ENCODE data around the gene ZFP69.
"Not testable (repeated sequence)": the region's sequence is repeated elsewhere in the genome, so short reads cannot be mapped to it uniquely, and the experiment has no call there.

ZFP69 gene

DNA sequence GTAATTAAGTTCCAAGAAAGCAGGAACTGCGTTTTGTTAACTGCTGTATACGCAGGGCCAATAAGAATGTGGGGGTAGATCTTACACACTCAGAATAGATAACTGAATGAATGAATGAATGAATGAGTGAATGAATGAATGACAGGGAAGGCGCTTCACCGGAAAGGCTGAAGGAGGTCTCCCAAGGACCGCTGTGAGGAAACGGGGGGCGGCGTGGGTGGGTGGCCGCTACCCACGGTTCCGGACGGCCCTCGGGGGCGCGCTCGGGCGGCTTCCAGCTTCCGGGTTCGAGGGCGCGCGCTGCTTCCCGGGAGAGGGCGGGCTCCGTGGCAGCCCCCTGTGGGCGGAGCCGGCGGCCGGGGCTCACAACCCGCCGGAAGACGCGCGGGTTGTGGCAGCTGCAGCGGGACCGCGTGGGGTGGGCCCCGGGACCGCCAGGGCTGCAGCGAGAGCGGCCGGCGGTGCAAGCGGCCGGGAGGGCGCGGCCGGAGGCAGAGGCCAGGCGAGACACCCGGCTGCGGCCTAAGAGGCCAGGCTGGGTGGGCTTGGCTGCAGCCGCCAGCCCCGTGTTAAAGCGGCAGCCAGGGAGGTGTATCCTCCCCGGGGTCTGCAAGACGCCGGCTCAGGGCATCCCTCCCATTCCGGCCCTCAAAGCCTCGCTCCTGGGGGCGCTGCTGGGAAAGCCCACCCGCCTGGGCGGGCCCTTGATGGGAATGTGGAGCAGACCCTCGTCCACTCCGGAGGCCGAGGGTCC, at the start of gene ZFP69:
ZFP69 (plus strand) TSS at position 367 of the 754 bp plus-strand sequence. CDS start 2,072 bp downstream, outside the sequence.
- peak; percentile 7 for DNase-seq (ENCODE audit: low spot score)

DNA sequence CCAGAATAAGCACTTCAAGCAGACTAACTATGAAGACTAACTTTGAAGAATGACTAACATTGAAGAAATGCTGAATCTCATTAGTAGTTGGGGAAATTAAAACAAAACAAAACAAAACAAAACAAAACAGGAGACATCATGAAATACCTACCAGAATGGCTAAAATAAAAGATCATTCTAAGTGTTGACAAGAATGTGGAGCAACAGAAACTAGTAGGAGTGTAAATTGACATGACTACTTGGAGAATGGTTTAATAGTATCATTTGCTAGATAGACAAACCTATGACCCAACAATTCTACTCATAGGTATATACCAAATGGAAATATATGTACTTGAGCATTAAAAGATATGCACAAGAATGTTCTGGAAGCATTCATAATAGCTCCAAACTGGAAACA, 45.7 kb upstream of the ZFP69 start:
- no peak for DNase-seq (ENCODE audit: low spot score)

DNA sequence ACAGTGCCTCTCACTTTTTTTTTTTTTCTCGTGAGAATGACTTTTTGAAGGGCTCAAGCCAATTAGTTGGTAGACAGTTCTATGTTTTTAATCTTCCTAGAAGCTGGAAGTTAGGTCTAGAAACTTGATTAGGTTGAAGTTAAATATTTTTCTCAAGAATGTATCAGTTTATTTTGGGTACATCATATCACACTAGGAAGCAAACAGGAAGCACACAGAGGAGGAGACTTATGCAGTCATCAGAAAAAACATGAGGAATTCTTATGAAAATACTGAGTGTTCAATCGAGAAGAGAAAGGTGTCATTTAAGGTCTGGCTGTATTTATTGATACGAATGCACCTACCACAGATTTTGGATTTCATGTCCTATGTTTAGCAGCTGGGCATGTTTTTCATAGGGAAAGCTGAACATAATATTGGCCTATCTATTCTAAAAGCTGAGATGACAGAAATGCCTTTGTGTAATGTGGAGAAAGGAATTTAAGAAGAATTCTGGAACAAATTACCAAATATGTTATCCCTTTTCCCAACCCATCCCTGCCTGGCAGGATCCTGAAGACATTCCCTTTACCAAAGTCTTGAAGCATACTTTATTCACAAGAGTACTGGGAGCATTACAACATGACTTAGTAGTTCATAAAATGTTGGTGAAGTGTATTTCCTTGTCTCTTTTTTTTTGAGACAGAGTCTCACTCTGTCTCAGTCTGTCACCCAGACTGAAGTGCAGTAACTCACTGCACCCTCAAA, 44.3 kb upstream of the ZFP69 start:
- no peak for DNase-seq (ENCODE audit: low spot score)

DNA sequence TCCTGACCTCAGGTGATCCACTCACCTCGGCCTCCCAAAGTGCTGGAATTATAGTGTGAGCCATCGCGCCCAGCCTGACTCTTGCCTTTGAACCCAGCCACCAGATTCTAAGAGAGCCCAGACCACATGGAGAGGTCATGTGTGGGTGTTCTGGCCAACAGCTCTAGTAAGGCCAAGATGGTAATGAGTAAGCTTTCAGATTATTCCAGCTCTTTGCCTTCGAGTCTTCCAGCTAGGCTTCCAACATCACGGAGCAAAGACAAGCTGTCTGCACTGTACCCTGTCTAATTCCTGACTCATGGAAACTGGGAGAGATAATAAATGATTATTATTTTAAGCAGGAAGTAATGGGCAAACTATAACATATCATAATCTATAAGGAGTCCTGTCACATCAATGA, 41.6 kb upstream of the ZFP69 start:
- DNase-seq (ENCODE audit: low spot score): no peak

DNA sequence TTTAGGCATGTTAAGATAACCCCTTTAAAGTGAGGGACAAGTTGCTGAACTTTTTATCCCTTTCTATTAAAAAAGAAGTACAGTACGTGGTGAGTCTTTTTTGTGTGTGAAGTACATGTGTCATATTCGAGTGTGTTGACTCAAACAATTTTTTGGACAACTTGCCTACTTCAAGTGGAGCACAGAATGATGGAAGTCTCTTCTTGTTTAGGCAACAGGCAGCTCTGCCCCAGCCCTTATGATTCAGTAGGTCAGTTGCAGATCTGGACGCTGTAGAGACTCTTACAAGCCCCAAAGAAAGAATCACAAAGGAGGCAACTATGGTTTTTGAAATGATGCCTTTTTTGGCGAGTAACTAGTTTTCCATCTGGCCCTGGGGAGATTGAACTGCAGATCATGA, 41.2 kb upstream of the ZFP69 start:
- DNase-seq (ENCODE audit: low spot score): no peak

DNA sequence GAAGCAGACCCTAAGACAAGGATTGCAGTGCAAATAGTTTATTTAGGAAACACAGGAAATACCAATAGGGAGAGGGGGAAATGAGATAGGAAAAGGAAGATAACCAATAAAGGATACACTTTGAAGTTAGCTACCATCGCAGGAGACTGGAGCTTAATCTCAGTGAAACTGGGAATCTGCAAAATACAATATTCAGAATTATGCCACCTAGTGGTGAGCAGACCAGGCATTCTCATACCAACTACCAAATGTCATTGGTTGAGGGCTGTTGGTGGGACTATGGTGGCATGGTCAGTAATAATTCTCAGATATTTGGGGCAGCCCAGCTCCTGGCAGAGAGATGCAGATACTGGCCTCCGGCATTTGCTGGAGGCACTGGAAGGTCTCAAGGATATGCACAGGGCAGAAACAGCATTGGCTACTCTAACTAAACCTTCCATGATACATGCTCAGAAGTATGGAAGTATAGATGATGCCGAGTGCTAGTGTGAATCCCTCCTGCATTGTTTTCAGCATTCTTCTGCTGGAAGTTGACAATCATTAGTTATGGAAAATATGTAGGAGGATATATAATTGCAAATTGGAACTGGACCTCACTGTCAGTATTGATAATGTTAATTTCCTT, 38.6 kb upstream of the ZFP69 start:
- peak; percentile 13 for DNase-seq (ENCODE audit: low spot score)

DNA sequence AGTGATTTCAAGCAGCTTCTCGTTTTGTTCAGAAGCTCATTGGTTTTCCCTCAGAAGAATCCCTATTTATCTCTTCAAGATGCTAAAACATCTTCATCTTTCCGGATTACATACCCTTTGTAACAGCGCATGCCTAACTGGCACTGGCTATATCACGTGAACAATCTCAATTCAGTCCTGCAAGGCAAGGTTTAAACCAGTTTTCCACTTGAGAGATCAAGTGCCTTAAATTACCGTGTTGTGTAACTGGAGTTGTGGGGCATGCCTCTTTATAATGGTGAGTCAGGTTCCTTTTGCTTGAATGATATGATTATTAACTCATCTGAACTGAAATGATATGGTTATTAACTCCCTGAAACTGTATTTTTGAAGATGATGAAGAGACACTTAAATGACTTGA, 37.8 kb upstream of the ZFP69 start:
- DNase-seq (ENCODE audit: low spot score): no peak

DNA sequence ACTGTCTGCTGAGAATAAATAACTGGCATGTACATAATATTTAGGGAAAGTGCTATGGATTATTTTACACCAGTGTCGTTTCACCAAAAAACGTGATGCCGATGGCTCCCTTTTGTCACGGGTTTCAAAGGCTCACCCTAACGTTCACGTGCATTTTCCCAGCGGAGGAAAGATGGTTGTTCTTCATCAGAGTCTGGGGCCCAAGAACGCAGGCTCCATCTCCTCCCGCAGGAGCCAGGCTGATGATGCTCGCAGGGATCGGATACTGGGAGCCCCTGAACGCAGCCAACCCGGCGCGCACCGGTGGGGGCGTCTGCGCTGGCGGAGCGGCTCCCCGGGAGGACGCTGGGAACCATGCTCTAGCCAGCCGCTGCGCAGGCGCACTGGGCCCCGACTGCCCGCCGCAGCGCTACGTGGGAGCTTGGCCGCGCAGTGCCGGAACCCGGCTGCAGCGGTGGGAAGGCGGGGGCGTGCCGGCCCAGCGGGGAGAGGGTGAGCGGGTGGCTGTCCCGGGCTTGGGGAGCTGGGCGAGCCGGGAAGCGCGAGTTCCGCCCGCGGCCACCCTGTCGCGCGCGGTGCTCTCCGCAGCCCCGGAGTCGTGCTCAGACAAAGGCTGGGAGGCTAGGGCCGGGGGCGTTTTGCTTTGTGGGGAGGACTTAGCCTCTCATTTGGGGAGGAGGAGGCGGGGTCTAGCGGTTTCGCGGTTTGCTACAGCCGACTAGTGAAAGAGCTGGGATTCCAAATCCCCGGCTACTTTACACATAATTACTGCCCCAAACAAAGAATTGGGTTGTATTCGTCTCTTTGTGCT, 27.2 kb upstream of the ZFP69 start, which contains the start of gene ZFP69B:
ZFP69B (plus strand) TSS at position 793 of the 811 bp plus-strand sequence. CDS start 486 bp downstream, outside the sequence.
- DNase-seq (ENCODE audit: low spot score): peak; percentile 83

DNA sequence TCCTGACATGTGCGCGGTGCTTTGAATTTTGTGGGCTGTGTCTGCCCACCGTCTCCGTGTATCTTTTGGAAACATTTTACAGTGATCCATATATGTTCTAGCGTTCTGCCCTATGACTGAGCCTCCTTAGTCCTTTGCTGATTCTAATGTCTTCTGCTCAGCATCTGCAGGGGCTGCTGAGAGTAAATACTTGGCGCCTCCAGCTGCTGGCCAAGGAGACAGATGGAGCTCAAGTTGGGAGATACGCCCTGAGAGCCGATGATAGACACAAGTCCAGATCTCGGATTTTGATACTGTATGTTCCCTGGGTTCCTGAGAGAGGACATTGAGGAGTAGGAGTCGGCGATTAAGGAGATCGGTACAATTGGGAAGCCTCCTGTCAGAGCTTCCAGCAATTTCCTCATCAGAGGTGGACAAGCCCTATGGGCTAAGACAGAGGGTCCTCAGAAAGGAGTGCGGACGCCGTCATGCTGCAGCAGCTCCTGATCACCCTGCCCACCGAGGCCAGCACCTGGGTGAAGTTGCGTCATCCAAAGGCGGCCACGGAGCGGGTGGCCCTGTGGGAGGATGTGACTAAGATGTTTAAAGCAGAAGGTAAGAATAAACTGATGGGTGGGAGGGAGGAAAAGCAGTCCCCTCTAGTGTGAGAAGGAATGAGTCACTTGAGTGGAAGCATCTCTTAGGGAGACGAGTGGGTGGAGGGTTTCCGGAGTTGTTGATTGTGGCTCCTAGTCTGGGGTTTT, 26.4 kb upstream of the ZFP69 start:
- DNase-seq (ENCODE audit: low spot score): no peak

DNA sequence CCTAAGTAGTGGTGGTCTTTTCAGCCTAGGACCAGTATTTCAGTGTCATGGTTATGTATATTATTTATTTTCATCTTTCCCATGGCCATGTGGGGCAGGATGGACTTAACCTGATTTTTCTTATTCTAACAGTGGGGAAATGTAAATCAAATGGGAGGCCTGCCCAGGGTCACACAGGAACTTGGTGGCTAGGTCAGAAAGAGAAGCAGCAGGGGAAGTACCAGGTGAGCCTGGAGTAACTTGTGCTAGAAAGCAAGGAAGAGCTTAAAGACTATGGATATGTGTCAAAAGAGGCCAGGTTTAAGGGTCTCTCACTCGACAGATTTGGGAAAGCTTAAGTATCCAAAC, 25.9 kb upstream of the ZFP69 start:
- no peak for DNase-seq (ENCODE audit: low spot score)

DNA sequence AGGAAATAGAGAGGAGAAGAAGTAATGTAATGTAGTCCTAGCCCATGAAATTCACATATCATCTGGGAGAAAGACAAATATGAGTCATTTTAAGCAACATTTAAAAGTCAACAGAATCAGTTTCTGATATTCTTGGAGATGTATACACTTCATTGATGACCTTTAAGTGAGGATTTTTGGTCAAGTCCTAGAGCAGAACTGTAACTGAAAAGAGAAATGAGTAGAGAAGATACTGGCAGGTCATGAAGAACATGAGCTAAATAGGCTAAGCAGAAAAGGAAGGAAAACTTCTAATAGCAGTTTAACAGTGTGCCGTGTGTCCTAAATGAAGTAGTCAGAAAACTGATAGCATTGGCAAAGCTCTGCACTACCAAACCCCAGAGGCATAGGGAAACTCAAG, 22.2 kb upstream of the ZFP69 start:
- no peak for DNase-seq (ENCODE audit: low spot score)

DNA sequence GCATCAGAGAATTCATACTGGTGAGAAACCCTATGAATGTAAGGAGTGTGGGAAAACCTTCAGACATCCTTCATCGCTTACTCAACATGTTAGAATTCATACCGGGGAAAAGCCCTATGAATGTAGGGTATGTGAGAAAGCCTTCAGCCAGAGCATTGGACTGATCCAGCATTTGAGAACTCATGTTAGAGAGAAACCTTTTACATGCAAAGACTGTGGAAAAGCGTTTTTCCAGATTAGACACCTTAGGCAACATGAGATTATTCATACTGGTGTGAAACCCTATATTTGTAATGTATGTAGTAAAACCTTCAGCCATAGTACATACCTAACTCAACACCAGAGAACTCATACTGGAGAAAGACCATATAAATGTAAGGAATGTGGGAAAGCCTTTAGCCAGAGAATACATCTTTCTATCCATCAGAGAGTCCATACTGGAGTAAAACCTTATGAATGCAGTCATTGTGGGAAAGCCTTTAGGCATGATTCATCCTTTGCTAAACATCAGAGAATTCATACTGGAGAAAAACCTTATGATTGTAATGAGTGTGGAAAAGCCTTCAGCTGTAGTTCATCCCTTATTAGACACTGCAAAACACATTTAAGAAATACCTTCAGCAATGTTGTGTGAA, 14.0 kb upstream of the ZFP69 start:
- DNase-seq (ENCODE audit: low spot score): no peak

DNA sequence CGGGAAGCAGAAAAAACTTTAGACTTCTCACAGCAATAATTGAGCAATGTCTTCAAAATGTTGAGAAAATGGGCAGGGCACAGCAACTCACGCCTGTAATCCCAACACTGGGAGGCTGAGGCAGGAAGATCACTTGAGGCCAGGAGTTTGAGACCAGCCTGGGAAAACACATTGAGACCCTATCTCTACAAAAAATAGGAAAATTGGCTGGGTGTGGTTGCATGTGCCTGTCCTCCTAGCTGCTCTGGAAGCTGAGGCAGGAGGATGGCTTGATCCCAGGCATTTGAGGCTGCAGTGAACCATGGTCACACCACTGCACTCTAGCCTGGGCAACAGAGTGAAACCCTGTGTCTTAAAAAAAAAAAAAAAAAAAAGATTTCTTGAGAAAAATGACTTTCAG, 7.8 kb upstream of the ZFP69 start:
- no peak for DNase-seq (ENCODE audit: low spot score)

DNA sequence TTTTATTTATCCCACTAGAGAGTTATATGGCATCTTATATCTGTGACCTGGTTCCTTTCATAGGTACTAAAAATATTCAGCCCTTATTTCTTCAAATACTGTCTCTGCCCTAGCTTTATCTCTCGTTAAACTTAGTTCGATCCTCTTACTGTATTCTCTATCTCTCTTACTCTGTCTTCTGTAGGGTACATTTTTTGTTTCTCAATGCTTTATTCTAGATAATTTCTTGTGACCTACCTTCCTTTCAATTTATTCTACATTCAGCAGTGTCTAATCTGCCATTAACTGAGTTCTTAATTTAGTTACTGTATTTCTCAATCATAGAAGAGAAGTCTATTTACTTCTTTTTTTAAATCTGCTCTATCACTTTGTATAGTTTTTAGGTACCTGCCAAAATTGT, 1.8 kb upstream of the ZFP69 start:
- DNase-seq (ENCODE audit: low spot score): no peak

DNA sequence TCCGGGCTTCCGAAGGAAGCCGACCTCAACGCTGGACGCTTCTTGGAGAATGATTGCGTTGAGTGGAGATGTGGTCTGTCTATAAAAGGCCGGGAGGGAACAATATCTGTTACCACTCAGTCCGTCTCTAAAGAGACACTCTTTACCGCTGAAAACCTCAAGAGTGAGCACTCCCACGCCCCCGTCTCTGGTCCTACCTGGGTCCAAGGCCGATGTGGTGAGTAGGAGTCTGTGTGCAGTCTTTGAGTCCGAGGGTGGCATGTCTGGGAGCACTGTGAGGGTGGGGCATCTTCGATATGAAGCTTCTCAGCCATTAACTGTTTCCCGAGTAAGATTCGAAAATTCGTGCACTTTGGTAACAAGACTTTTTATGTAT, 576 bp downstream of the ZFP69 start:
- no peak for DNase-seq (ENCODE audit: low spot score)

DNA sequence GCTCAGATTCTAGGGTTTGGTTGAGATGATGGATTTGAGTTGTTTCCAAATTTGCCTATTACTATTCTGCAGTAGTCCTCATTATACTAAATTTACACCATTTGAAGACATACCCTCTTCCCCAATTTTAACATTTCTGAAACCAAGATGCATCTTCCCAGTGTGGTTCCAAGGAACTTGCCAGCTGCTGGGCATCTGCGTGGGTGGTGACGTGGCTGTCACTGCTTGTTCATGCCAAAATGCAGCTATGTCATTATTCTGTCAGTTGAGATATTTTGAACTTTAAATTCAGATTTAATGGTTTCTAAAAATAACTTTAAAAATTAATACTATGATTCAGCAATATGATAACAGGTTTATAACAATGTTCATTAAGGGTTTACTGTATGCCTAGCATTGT, 1.2 kb downstream of the ZFP69 start:
- DNase-seq (ENCODE audit: low spot score): no peak

DNA sequence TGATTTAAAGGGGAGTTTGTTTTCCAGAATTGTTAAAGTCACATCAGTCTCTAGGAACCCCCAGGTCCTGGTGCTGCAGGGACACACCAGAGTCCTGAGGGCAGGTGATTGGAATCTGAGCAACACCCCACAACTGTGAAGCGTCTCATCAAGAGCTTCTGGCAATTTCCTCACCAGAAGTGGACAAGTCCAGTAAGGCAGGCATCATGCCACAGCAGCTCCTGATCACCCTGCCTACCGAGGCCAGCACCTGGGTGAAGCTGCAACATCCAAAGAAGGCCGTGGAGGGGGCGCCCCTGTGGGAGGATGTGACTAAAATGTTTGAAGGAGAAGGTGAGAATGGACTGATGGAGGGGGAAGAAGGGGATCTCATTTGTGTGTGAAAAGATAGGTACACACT, 2.1 kb downstream of the ZFP69 start:
- DNase-seq (ENCODE audit: low spot score): no peak

DNA sequence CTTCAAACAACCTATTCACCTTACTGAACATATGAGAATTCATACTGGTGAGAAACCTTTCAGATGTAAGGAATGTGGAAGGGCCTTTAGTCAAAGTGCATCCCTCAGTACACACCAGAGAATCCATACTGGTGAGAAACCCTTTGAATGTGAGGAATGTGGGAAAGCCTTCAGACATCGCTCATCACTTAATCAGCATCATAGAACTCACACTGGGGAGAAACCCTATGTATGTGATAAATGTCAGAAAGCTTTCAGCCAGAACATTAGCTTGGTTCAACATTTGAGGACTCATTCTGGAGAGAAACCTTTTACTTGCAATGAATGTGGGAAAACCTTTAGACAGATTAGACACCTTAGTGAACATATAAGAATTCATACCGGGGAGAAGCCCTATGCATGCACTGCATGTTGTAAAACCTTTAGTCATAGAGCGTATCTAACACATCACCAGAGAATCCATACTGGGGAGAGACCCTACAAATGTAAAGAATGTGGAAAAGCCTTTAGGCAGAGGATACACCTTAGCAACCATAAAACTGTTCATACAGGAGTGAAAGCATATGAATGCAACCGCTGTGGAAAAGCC, 18.3 kb downstream of the ZFP69 start:
- no peak for DNase-seq (ENCODE audit: low spot score)

DNA sequence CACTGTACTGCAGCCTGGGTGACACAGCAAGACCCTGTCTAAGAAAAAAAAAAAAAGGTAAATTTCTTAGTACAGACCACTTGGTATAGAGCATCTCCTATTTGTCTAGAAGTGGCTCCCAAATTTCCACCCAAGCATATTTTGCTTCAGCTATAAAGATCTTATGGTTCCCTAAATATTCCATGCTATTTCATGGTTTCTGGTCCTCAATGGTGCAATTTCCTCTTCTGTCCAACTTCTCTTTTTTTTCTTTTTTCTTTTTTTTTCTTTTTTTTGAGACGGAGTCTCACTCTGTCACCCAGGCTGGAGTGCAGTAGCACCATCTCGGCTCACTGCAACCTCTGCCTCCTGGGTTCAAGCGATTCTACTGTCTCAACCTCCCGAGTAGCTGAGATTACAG, 25.6 kb downstream of the ZFP69 start:
- DNase-seq (ENCODE audit: low spot score): not testable (repeated sequence)

DNA sequence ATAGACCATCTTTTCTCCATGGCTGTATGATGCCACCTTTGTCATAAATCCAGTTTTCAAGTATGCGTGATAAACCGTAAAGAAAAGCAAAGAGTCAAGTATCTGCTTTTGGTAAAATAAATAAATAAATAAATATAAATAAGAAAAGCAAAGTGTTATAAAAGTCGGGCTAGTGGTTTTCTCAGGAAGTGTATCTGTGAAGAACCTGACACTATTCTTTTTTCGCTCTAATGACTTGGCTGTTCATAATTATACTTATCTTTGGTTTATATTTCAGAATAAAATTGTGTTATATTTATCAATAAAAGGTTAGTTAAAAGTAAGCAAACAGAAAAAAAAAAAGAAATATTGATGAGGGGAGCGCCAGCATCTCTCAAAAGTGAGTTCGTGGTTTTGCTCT, 30.9 kb downstream of the ZFP69 start:
- DNase-seq (ENCODE audit: low spot score): no peak

All from SW480 (cell line).